Stimulated activated CD4-positive, alpha-beta T cell treated with anti-CD3 and anti-CD28 coated beads, Interleukin-12 subunit alpha, Interleukin-12 subunit beta, amount 100 ng/mL, for 24 hours (primary cell): ENCODE results near the gene N4BP2.

ENCODE experiments used
- DNase-seq, 2 experiments: peaks; one replicate each; pipeline ENCODE4 v3.0.0-alpha.2; 2020; ENCODE audit warnings: low read depth in 2 of 2

Gene N4BP2

GRCh38 chr4:40152637-40153036 is 96.0 kb downstream of the N4BP2 start:
- no peak for DNase-seq

DNA sequence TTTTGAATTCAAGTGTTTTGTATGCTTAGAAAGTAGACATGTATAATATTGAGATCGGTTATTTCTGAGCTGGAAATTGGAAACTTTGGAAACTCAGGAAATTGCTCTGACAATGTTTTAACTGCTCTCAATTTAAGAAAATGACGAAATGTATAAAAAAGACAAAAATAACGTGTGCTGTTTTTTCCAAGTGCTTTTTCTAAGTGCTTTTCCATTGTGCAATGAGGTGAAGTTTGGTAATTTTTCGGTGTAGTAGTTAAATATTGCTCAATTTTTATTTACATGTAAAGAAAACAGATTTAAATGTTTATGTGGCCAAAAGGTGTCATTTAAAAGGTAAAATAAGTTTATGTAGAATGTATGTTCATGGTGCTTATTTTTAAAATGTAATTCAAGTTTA is 100.8 kb downstream of the N4BP2 start:
- DNase-seq, result no peak

DNA sequence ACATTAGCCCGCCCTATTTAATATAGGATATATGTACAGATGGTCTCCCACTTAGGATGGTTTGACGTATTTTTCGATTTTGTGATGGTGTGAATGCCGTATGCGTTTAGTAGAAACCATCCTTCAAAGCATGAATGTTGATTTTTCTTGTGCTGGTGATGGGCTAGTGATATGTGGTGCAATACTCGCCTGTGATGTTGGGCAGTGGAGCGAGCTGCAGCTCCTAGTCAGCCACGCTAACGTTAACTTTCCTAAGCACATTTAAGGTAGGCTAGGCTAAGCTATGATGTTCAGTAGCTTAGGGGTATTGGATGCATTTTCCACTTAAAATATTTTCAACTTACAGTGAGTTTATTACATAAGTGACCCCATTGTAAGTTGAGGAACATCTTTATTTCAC is 103.6 kb downstream of the N4BP2 start:
- DNase-seq, result no peak

GRCh38 chr4:40164459-40164858 is 107.8 kb downstream of the N4BP2 start:
- no peak for DNase-seq

DNA sequence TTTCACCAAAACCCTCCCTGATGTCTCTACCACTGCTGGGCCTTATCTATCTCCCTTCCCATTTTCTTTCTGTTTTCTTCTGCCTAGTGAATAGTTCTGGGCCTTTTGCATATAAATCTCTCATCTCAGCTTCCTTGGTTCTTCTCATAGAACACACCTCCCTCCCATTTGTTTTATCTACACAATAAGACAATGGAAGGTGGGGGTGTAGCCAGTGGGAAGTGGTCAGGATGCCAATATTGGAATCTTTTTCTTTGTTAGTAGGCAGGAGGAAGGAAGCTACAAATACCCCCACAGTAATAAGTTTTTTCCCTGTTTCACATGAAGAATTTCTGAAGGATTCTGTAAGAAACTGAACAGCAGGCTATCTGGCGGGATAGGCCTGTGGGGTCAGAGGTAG is 109.3 kb downstream of the N4BP2 start:
- no peak for DNase-seq

DNA sequence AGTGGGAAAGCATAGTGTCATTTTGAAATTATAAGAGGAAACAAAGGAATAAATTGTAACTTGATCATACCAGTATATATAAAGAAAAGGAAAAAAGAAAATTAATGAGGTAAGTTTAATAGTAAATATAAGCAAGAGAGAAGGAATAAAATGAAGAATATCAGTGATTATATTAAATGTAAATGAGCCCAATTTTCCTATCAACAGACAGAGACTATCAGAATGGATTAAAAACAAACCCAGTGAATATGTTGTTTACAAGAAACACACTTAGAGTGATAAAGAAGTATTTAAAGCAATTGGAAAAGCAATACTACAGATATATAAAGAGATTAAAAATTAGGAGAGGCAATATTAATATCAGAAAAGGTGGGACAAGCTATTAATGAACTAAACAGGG is 111.4 kb downstream of the N4BP2 start:
- DNase-seq, result no peak

GRCh38 chr4:40170588-40170987 is 113.9 kb downstream of the N4BP2 start:
- no peak for DNase-seq

DNA sequence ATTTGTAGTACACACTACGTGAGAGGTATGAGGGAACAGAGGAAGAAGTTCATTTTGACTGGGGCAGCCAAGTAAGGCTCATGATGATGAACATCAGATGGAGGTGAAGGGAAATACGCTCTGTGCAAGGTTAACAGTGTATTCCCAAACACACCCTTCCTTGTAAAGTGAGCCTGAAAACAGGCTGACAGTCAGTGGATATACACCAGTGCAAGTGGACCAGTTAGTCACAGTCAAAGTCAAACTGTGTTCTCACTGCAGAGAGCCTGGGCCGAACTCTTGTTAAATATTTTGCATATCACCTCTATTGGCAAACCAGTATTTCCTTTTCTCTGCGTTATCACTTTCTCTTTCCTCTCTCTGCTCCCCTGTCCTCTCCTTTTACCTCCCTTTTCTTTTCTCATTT is 116.8 kb downstream of the N4BP2 start:
- DNase-seq, result no peak

- no peak for DNase-seq
Measured at GRCh38 chr4:40176602-40177001, 120.0 kb downstream of the N4BP2 start.

DNA sequence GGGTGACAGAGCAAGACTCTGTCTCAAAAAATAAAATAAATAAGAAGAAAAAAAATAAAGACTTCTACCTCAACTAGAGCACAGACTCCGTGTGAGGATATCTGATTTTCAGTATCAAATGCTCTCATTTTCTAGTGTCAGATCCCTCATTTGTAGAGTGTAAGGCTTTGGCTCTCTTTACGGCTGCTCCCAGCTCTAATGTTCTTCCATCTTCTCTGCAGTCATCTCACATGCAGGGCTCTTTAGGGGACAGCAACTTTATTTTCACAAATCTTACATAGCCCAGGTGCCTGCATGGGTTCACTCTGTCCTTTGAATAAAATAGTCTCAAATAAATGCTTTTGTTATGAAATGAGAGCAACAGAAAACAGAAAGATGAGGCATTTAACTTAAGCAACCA is 120.9 kb downstream of the N4BP2 start:
- no peak for DNase-seq

- DNase-seq, result no peak
Measured at GRCh38 chr4:40178672-40179071, 122.0 kb downstream of the N4BP2 start.

DNA sequence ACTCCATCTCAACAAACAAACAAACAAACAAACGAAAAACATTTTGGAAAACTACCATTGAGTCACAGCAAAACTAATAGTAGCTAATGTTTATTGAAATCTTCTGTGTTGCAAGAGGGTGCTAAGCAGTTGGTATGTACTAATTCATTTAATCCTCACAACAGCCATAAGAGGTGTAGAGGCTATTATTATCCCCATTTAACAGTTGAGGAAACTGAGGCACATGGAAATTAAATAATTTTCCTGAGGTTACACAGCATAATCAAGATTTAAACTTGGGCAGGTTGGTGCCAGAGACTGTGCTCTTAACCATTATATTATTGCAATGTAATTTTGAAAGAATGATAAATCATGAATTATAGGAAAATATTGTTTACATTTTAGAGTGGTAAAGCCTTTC is 122.7 kb downstream of the N4BP2 start:
- no peak for DNase-seq

DNA sequence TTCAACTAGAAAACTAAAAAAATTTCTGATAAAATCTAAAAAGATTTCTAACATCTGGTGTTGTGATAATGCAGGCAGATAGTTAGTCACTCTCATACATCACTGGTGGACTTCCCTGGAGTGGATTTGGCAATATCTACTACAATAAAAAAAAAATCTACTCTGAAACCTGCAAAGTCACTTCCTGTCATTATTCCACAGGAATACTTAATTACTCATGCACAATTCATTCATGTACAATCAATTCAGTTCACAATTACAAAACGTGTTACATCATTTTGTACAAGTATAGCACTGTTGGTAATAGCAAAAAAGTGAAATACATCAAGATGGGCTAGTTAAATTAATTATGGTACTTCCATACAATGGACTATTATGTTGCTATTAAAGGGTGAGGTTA is 123.7 kb downstream of the N4BP2 start:
- DNase-seq, result no peak

DNA sequence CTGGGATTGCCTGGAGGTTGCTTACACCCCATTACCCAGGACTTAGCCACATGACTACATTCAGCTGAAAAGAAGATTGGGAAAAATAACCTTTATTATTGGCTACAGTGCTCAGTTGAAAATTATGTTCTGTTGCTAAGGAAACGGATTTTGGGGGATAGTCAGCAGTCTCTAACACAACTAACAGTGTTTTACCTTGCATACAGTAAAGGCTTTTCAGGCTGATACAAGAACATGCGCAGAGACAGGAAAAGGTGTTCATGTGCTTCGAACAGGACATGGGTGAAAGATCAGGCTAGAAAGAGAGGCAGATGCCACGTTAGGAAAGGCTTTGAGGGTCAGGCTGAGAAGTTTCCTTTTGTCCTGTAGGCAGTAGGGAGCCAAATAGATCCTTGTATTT is 125.4 kb downstream of the N4BP2 start:
- no peak for DNase-seq

GRCh38 chr4:40182954-40183353 is 126.3 kb downstream of the N4BP2 start:
- DNase-seq, result no peak

DNA sequence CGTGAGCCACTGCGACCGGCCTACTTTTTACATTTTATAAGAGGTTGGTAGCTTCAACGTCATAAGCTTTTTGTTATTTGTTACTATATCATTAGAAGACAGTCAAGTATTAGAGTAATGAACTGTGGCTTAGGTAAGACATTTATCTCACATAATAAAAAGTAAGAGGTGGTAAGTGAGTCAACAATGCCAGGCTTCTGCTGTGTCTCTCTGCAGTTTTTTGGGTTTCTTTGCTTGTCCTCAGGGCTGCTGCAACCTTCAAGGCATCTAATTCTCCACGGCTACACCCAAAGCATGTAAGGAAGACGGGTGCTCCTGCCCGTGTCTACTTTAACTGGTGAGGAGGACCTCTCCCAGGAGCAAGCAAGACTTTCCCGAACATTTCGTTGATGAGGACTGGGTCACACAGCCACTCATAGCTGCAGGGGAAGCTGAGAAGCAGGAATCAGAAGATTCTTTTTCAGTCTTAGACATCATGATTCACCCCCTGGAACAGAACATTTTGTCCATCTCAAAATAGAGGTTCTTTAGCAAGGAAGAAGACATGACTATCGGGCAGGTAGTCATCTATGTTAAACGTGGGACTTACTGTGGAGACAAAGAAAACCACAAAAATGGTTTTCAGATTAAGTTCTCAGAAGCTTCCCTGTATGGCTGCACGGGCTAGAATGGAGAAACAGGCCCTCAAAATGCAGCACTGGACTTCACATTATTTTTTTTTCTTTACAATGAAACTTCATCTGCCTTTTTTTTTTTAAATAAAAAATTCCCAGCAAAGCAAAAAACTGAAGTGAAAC is 127.2 kb downstream of the N4BP2 start:
- DNase-seq, result no peak

DNA sequence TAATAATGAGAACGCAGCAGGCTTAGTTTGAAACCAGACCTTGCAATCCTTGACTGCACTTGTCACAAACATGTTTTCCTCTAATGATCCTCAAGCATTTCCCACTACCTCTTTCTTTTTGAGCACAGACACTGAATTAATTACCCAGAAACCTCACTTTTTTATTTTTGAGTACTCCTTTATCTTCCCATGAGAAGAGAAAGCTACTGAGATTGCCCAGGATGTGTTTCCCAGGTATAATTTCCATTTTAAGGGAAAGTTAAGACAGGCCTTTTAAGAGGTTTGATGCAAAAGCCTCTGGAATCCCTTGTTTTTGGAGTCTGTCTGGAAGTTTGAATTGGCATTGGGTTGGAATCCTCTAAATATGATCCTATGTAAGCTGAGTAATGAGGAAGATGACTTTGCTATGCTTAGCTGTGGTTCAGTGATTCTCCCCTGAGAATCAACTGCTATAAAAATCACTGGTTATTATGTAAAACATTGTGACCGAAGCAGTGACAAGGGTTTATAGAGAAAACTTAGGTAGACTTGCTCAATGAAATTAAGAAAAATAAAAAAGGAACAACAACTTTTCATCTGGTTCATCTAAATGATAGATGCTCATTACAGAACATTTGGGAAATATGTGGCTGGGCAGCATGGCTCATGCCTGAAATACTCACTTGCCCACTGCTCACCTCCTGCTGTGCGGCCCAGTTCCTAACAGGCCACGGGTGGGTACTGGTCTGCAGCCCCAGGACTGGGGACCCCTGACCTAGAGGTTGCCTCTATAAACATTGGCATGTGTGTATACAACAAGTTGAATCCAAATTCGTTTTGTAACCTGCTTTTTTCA is 129.4 kb downstream of the N4BP2 start:
- DNase-seq, result no peak

DNA sequence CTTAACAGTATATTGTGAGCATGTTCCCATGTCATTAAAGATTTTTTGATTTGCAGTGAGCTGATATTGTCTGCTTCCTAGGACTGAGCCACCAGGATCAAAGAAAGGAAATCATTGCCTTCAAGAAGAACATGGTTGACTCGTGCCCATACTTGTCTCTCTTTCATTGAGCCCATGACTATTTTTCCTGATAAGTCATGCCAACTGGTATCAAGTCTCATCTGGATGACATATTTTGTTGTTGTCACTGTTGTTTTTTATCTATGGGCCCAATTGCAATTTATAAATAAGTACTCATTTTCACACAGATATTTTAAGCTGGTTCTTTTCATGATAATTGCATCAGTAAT is 130.0 kb downstream of the N4BP2 start:
- no peak for DNase-seq

DNA sequence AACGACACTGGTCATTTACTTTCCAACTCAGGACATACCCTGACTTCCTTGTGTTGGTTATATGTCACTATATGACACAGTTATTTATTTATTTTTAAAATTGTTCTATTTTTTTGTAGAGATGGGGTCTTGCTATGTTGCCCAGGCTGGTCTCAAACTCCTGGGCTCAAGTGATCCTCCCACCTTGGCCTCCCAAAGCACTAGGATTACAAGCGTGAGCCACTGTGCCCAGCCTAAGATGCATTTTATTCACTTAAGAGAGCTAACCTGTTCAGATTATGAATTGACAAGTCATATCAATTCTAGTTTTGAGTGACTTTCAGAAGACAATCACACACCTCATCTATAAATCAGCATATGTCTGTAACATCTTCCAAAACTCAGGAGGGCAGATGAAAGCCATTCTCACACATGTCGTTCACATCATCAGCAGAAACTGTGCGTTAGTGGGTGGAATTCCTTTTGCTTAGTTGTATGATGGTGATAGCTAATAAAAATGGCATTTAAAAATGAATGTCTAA is 130.8 kb downstream of the N4BP2 start:
- no peak for DNase-seq

DNA sequence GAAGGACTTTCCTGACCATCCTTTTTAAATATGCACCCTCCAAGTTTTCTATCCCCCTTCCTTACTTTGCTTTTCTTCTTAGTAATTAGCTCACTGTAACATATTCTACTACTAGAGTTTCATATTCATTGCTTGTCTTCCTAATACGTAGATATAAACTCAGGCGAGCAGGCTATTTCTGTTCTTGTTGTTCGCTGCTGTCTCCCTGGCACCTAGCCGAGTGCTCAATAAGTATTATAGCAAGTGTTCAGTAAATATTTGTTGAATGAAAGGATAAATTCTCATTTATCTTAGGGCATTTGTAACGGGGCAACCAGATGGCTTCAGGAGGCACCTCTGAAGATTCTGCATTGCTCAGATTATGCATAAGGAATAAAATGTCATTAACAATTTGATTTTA is 133.4 kb downstream of the N4BP2 start:
- no peak for DNase-seq

DNA sequence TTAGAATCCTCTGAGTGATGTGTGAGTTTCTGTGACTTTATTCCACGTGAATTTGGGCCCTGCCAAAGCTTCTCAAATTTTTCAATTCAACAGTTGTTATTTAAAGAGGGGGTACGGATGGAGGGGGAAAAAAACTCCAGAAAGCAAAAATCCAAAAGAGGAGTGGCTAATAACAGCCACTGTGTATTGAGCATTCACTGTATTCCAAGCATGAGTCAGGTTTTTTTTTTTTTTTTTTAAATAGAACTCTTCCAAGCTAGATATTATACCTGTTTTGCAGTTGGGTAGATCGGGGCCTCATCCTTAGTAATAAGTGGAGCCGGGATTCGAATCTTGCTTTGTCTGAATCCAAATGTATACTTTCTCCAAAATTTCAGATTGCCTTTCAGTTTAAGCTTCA is 133.8 kb downstream of the N4BP2 start:
- no peak for DNase-seq

GRCh38 chr4:40190880-40191815 is 134.5 kb downstream of the N4BP2 start:
- no peak for DNase-seq
